Measurements from ENCODE around the gene HM13. TPM values are rescaled to one million over a fixed set of nuclear protein-coding genes. Genes with fewer than 3 reads are reported as not detected.
A peak's percentile ranks its signal among the peaks of the same experiment; 100 is the strongest.

HM13 gene
- total and polyA plus RNA-seq, 2 of the 4 experiments (the other 2 are of a cell fraction) = 53.2 to 203 TPM

DNA sequence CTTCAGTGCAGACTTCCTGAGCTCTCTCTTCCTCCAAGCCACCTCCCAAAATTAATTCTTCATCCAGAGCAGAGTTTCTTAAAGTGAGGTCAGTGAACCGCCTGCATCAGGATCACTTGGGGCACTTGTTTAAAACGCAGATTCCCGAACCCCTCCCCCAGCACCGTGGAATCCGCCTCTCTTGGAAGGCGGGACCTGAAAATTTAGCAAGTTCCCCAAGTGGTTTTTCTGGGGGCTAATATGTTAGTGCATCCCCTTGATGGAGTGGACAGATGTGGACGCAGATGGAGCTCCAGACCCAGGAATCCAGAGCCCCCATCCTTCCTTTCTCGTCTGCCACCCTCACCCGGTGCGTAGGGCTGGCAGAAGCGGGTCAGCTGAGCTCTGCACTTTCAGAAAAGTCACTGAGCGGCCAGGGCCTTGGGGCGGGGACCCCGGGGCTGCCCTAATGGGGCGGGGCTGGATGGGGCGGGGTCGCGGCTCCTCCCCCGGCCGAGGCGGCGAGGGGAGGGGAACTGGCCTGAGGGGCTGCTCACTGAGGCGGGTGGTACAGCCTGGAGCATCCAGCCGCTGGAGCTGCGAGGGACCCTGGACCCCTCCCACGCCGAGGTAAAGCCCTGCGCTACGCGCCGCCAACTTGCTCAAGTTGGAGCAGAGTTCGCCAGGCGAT lies 39.3 kb upstream of the HM13 start, which contains the start of the genes DEFB124 and REM1:
TSS of gene DEFB124 (minus strand) at position 370 of the 670 bp plus-strand sequence. CDS start 2,114 bp downstream, outside the sequence.
TSS of gene REM1 (plus strand) at position 531 of the 670 bp plus-strand sequence. CDS start 1,158 bp downstream, outside the sequence.
- H3K23ac ChIP-seq (ENCODE audit: low read depth, low read length) = no peak within 1 kb of the TSS
- H2BK20ac ChIP-seq (ENCODE audit: low read depth, low read length) = no peak within 1 kb of the TSS
- H4K91ac ChIP-seq (ENCODE audit: insufficient read depth, low read depth, low read length) = no peak within 1 kb of the TSS
- no peak within 1 kb of the TSS for H3K9ac ChIP-seq (ENCODE audit: low read depth, low read length)
- DNase-seq (no peak), ATAC-seq (ENCODE audit: low read depth) (no peak; the same call in 1 of the 2 replicates)
- H3K27me3 ChIP-seq (ENCODE audit: control insufficient read depth, insufficient read depth, low read length) = peaks cover 32% of the 10 kb centered on the region
- ChIA-PET POLR2A (ENCODE audit: unreplicated experiment) (no interaction called here), CTCF (interaction anchor here (1.0 kb wide), 1 partner anchor 14 kb away, joined by 3 read pairs; no protein-coding TSS in a partner anchor)
- dilution Hi-C loops (cut with HindIII; ENCODE audit: low sequenced_read_pairs, unreplicated experiment) (no loop called here), intact Hi-C loops (cut with micrococcal nuclease) (no loop called here), in situ Hi-C loops (cut with MboI; ENCODE audit: low sequenced_read_pairs) (no loop called here)
- no peak within 1 kb of the TSS for H3K4me3 ChIP-seq (ENCODE audit: insufficient read depth, low read depth, low read length)
- no peak for TF ChIP-seq RCOR1 (IDR thresholded peaks at IDR 0.05; ENCODE audit: insufficient replicate concordance, low read length)
- TF ChIP-seq, protein P1, sequence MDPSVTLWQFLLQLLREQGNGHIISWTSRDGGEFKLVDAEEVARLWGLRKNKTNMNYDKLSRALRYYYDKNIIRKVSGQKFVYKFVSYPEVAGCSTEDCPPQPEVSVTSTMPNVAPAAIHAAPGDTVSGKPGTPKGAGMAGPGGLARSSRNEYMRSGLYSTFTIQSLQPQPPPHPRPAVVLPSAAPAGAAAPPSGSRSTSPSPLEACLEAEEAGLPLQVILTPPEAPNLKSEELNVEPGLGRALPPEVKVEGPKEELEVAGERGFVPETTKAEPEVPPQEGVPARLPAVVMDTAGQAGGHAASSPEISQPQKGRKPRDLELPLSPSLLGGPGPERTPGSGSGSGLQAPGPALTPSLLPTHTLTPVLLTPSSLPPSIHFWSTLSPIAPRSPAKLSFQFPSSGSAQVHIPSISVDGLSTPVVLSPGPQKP (IDR thresholded peaks at IDR 0.05; ENCODE audit: borderline replicate concordance, low read depth, low read length) = no peak
- TF ChIP-seq MAFK (IDR thresholded peaks at IDR 0.05; ENCODE audit: low read depth, low read length) = no peak
- TF ChIP-seq MXI1 (IDR thresholded peaks at IDR 0.05; ENCODE audit: borderline replicate concordance, low read depth, low read length) = no peak
- TF ChIP-seq POLR2A (IDR thresholded peaks at IDR 0.05; ENCODE audit: low read depth, low read length) = no peak
- TF ChIP-seq, protein P2, sequence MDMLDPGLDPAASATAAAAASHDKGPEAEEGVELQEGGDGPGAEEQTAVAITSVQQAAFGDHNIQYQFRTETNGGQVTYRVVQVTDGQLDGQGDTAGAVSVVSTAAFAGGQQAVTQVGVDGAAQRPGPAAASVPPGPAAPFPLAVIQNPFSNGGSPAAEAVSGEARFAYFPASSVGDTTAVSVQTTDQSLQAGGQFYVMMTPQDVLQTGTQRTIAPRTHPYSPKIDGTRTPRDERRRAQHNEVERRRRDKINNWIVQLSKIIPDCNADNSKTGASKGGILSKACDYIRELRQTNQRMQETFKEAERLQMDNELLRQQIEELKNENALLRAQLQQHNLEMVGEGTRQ (IDR thresholded peaks at IDR 0.05; ENCODE audit: low read depth, low read length) = no peak
- TF ChIP-seq BHLHE40 (IDR thresholded peaks at IDR 0.05; ENCODE audit: low read depth, low read length) = no peak
- TF ChIP-seq SMC3 (IDR thresholded peaks at IDR 0.05; ENCODE audit: low read depth, low read length) = no peak
- TF ChIP-seq, protein P3, sequence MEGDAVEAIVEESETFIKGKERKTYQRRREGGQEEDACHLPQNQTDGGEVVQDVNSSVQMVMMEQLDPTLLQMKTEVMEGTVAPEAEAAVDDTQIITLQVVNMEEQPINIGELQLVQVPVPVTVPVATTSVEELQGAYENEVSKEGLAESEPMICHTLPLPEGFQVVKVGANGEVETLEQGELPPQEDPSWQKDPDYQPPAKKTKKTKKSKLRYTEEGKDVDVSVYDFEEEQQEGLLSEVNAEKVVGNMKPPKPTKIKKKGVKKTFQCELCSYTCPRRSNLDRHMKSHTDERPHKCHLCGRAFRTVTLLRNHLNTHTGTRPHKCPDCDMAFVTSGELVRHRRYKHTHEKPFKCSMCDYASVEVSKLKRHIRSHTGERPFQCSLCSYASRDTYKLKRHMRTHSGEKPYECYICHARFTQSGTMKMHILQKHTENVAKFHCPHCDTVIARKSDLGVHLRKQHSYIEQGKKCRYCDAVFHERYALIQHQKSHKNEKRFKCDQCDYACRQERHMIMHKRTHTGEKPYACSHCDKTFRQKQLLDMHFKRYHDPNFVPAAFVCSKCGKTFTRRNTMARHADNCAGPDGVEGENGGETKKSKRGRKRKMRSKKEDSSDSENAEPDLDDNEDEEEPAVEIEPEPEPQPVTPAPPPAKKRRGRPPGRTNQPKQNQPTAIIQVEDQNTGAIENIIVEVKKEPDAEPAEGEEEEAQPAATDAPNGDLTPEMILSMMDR (conservative IDR thresholded peaks at IDR 0.05; ENCODE audit: low read depth, low read length) = no peak
- no peak for TF ChIP-seq CEBPB (IDR thresholded peaks at IDR 0.05; ENCODE audit: low read depth, low read length)
- no peak for TF ChIP-seq RFX5 (IDR thresholded peaks at IDR 0.05; ENCODE audit: low read depth, low read length)
- TF ChIP-seq FOS (IDR thresholded peaks at IDR 0.05; ENCODE audit: low read depth, low read length) = no peak
- no peak within 1 kb of the TSS for H2BK120ac ChIP-seq (ENCODE audit: low read depth, low read length)
- H3K56ac ChIP-seq (ENCODE audit: extremely low read depth, insufficient read depth, low read length) = no peak within 1 kb of the TSS
- H2BK15ac ChIP-seq (ENCODE audit: low read depth, low read length) = no peak within 1 kb of the TSS
- H3K4ac ChIP-seq (ENCODE audit: low read depth, low read length) = no peak within 1 kb of the TSS
- H2BK5ac ChIP-seq (ENCODE audit: low read depth, low read length, poor library complexity, severe bottlenecking) = no peak within 1 kb of the TSS
- H2AK9ac ChIP-seq (replicated peaks; ENCODE audit: low read depth, low read length, poor library complexity) = peak within 1 kb of the TSS; percentile 70
- WGBS, 2 experiments (ENCODE audit: extremely low coverage in 2 of 2, insufficient read length in 1 of 2) = 3% methylated on average over 13 of the region's 33 CpGs; no CpG with 5 or more reads in 1 of the 2 experiments
- no peaks in the 10 kb centered on the region for H3K4me1 ChIP-seq (ENCODE audit: control insufficient read depth, insufficient read depth, low read length)
- H4K20me1 ChIP-seq (ENCODE audit: insufficient read depth, low read length) = no peaks in the 10 kb centered on the region
- H3K4me2 ChIP-seq (ENCODE audit: low read depth, low read length) = no peak within 1 kb of the TSS
- H3K9me1 ChIP-seq (ENCODE audit: insufficient read depth, low read length) = no peaks in the 10 kb centered on the region
- no peak within 1 kb of the TSS for H3K14ac ChIP-seq (replicated peaks; ENCODE audit: low read depth, low read length)
- peak within 1 kb of the TSS; percentile 51 for H2AFZ ChIP-seq (replicated peaks; ENCODE audit: low read length, poor library complexity)
- no peaks in the 10 kb centered on the region for H3K36me3 ChIP-seq (ENCODE audit: control insufficient read depth, insufficient read depth, low read length)
- no peak within 1 kb of the TSS for H4K5ac ChIP-seq (ENCODE audit: low read depth, low read length)
- H3K27ac ChIP-seq (ENCODE audit: insufficient read depth, low read length) = no peak within 1 kb of the TSS
- H2AK5ac ChIP-seq (ENCODE audit: low read depth, low read length) = no peak within 1 kb of the TSS
- H3K18ac ChIP-seq (ENCODE audit: low read depth, low read length) = no peak within 1 kb of the TSS
- no TSS peak for BruUV-seq (replicated peaks)
- no peak within 1 kb of the TSS for H4K8ac ChIP-seq (ENCODE audit: low read depth in 2 of 2, low read length in 2 of 2)
- no peaks in the 10 kb centered on the region for H3K9me3 ChIP-seq (ENCODE audit: control insufficient read depth, insufficient read depth, low read length)
- no peaks in the 10 kb centered on the region for H3K79me1 ChIP-seq (ENCODE audit: low read depth in 1 of 2, low read length in 2 of 2)

Data from IMR-90 (cell line).